Prostate gland (tissue), 2 donors: ENCODE results near the gene NTSR2.

Experiments used
- POLR2A ChIP-seq: fragments of 450-650 bp; IDR thresholded peaks from one replicate; pipeline ENCODE4 v1.6.1; 2016; ENCODE audit warnings: antibody characterized with exemption, mild to moderate bottlenecking
- POLR2AphosphoS5 ChIP-seq: sonication (generic); formaldehyde crosslinking; IDR thresholded peaks from one replicate; pipeline ENCODE4 v1.6.1; 2017; ENCODE audit warnings: antibody characterized with exemption
- TF ChIP-seq, protein P1 (sequence below), 4 experiments: fragments of 200-600 bp in 2 of 4; fragments of 450-650 bp in 2 of 4; sonication (generic) in 2 of 4; IDR thresholded peaks; 1 replicate in 3 of 4; 2 replicates in 1 of 4; pipeline ENCODE4 v1.5.1; 2016 to 2019; ENCODE audit warnings: antibody characterized with exemption in 4 of 4, mild to moderate bottlenecking in 2 of 4, moderate library complexity in 2 of 4

DNA sequence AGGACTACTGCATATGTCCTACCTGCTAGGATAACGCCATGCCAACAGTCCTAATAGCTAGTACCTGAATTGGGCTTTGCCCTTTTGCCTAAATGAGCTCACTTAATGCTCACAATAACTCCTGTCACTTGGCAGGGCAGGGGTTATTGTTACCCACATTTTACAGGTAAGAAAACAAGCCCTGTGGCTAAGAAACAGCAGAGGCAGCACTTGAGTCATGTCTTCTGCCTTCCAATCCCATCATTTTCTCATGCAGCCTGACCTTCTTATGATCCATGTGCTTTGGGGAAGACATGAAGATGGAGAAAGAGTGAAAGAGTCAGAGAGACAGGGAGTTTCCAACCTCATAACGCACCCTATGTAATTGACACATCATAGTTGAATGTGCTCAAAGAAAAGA is 42.9 kb upstream of the NTSR2 start:
- TF ChIP-seq POLR2A = no peak
- TF ChIP-seq, protein P1, sequence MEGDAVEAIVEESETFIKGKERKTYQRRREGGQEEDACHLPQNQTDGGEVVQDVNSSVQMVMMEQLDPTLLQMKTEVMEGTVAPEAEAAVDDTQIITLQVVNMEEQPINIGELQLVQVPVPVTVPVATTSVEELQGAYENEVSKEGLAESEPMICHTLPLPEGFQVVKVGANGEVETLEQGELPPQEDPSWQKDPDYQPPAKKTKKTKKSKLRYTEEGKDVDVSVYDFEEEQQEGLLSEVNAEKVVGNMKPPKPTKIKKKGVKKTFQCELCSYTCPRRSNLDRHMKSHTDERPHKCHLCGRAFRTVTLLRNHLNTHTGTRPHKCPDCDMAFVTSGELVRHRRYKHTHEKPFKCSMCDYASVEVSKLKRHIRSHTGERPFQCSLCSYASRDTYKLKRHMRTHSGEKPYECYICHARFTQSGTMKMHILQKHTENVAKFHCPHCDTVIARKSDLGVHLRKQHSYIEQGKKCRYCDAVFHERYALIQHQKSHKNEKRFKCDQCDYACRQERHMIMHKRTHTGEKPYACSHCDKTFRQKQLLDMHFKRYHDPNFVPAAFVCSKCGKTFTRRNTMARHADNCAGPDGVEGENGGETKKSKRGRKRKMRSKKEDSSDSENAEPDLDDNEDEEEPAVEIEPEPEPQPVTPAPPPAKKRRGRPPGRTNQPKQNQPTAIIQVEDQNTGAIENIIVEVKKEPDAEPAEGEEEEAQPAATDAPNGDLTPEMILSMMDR (IDR thresholded peaks at IDR 0.05) = no peak
- no peak for TF ChIP-seq POLR2AphosphoS5
